Sigmoid colon (tissue), 4 donors: ENCODE data around the gene EDRF1.

Experiments
- EP300 ChIP-seq, 4 donors: sonication (generic); formaldehyde crosslinking; IDR thresholded peaks; one replicate each; pipeline ENCODE4 v1.6.1; 2017; ENCODE audit warnings: antibody characterized with exemption in 4 of 4
- POLR2A ChIP-seq, 2 donors: fragments of 450-650 bp; IDR thresholded peaks; one replicate each; pipeline ENCODE4 v1.6.1; 2016; ENCODE audit warnings: antibody characterized with exemption in 2 of 2, mild to moderate bottlenecking in 2 of 2, moderate library complexity in 2 of 2
- POLR2AphosphoS5 ChIP-seq, 4 donors: sonication (generic); formaldehyde crosslinking; IDR thresholded peaks; one replicate each; pipeline ENCODE4 v1.6.1; 2017; ENCODE audit warnings: antibody characterized with exemption in 4 of 4
- TF ChIP-seq, protein P1 (sequence below), 4 experiments: fragments of 450-650 bp in 3 of 4; fragments of 200-600 bp in 1 of 4; IDR thresholded peaks; one replicate each; pipeline ENCODE4 v1.5.1; 2016 to 2019; ENCODE audit warnings: antibody characterized with exemption in 4 of 4, mild to moderate bottlenecking in 3 of 4, moderate library complexity in 2 of 4

- TF ChIP-seq, protein P1, sequence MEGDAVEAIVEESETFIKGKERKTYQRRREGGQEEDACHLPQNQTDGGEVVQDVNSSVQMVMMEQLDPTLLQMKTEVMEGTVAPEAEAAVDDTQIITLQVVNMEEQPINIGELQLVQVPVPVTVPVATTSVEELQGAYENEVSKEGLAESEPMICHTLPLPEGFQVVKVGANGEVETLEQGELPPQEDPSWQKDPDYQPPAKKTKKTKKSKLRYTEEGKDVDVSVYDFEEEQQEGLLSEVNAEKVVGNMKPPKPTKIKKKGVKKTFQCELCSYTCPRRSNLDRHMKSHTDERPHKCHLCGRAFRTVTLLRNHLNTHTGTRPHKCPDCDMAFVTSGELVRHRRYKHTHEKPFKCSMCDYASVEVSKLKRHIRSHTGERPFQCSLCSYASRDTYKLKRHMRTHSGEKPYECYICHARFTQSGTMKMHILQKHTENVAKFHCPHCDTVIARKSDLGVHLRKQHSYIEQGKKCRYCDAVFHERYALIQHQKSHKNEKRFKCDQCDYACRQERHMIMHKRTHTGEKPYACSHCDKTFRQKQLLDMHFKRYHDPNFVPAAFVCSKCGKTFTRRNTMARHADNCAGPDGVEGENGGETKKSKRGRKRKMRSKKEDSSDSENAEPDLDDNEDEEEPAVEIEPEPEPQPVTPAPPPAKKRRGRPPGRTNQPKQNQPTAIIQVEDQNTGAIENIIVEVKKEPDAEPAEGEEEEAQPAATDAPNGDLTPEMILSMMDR (IDR thresholded peaks at IDR 0.05) = no peak
- TF ChIP-seq POLR2AphosphoS5 (IDR thresholded peaks at IDR 0.05) = no peak
- TF ChIP-seq POLR2A (IDR thresholded peaks at IDR 0.05) = no peak
- TF ChIP-seq EP300 (IDR thresholded peaks at IDR 0.05) = no peak
These were observed 29.4 kb upstream of the EDRF1 start for GRCh38 chr10:125689955-125690569.
